ENCODE measurements around the gene ZGPAT.

DNA sequence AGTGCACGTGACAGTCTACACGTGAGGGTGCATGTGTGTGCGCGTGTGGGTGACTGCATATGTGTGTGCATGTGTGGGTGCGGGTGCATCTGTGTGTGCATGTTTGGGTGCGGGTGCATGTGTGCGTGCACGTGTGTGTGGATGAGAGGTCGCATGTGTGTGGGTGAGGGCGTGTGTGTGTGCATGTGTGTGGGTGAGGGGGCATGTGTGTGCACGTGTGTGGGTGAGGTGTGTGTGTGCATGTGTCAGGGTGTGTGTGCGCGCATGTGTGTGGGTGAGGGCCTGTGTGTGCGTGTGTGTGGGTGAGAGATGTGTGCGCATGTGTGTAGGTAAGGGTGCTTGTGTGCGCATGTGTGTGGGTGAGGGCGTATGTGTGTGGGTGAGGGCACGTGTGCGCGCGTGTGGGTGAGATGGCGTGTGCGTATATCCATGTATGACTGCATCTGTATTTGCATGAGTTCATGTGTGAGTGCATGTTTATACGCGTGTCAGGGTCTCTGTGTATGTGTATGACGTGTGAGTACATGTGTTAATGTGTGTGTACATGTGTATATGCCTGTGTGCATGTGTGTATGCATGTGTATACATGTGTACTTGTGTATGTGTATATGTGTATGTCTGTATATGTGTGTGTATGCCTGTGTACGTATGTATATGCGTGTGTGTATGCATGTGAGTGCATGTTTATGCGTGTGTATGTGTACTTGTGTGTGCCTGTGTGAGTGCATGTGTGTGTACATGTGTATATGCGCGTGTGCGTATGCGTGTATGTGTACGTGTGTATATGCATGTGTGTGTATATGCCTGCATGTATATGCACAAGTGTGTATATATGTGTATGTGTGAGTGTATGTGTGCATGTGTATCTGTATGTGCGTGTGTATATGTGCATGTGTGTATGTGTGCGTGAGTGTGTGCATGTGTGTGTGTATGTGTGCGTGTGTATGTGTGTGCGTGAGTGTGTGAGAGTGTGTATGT, 24.6 kb downstream of the ZGPAT start:
- TF ChIP-seq, protein P1, sequence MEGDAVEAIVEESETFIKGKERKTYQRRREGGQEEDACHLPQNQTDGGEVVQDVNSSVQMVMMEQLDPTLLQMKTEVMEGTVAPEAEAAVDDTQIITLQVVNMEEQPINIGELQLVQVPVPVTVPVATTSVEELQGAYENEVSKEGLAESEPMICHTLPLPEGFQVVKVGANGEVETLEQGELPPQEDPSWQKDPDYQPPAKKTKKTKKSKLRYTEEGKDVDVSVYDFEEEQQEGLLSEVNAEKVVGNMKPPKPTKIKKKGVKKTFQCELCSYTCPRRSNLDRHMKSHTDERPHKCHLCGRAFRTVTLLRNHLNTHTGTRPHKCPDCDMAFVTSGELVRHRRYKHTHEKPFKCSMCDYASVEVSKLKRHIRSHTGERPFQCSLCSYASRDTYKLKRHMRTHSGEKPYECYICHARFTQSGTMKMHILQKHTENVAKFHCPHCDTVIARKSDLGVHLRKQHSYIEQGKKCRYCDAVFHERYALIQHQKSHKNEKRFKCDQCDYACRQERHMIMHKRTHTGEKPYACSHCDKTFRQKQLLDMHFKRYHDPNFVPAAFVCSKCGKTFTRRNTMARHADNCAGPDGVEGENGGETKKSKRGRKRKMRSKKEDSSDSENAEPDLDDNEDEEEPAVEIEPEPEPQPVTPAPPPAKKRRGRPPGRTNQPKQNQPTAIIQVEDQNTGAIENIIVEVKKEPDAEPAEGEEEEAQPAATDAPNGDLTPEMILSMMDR (conservative IDR thresholded peaks at IDR 0.05) = no peak
- TF ChIP-seq EZH2 (IDR thresholded peaks at IDR 0.05; ENCODE audit: low read depth) = no peak
